Right cardiac atrium (tissue), 5 donors: ENCODE data around the gene CNKSR2. TPM values are rescaled to one million over a fixed set of nuclear protein-coding genes. Genes with fewer than 3 reads are reported as not detected.

Experiments
- ATAC-seq, 2 donors: fragments of 200-7000 bp; cut with Tn5 transposase; one replicate each; pipeline versions ENCODE4 v1.8.0 to v1.9.1; 2020; ENCODE audit warnings: moderate library complexity in 2 of 2, mild to moderate bottlenecking in 1 of 2
- DNase-seq, 3 donors: peaks; one replicate each; pipeline ENCODE4 v3.0.0-alpha.2; 2020
- H3K27ac ChIP-seq: one replicate; pipeline ENCODE4 v1.5.1; 2013; ENCODE audit warnings: mild to moderate bottlenecking, low read length, control low read depth, moderate library complexity
- H3K27me3 ChIP-seq: one replicate; pipeline ENCODE4 v1.6.1; 2013; ENCODE audit not compliant: control insufficient read depth, insufficient read depth
- H3K4me1 ChIP-seq: one replicate; pipeline ENCODE4 v1.6.1; 2013; ENCODE audit warnings: low read length; ENCODE audit not compliant: control insufficient read depth, insufficient read depth
- H3K4me3 ChIP-seq: one replicate; pipeline ENCODE4 v1.5.1; 2013; ENCODE audit warnings: low read length, control low read depth
- H3K9me3 ChIP-seq: one replicate; pipeline ENCODE4 v1.6.1; 2013; ENCODE audit warnings: low read length; ENCODE audit not compliant: control insufficient read depth
- WGBS: extraction: QIAGEN DNeasy Blood & Tissue Kit; methylation state at CpG from one replicate; pipeline ENCODE4 v1.1.7; 2013; 5-methylcytosine and 5-hydroxymethylcytosine counted together
- intact Hi-C, 4 donors: fragments of 100-400 bp; cut with DNase I; formaldehyde crosslinking; loops; one replicate each; pipeline versions ENCODE4 v1.11.0 to v1.14.0; 2022 to 2023
- polyA plus RNA-seq: library from polyadenylated mRNA; stranded (reverse); fragments of 200-250 nt; gene quantifications from one replicate; pipeline ENCODE4 v1.2.3, GENCODE V29; 2013
- total RNA-seq, 4 donors: library from RNA; stranded (reverse); fragmentation: NEBNext Ultra II Directional; extraction: Animal tissue kit (Norgen Biotek cat#: 25700); gene quantifications; one replicate each; pipeline ENCODE4 v1.2.1, GENCODE V29; 2021
- donor health status: healthy with polysubstance abuse.
- donor health status: DM: no; HTN: yes; CAD: no.
- donor health status: DM: no; HTN: no; CAD: no.
- donor health status: DM: no; HTN: yes; CAD: no; lungs with severe emphysema.
- donor health status: DM: yes; HTN: yes; CAD: no.

CNKSR2 gene
- total and polyA plus RNA-seq, 5 donors: 0.38 to 1.1 (median 0.51) TPM

GRCh38 chrX:21656587-21657317, 282.5 kb downstream of the CNKSR2 start:
- intact Hi-C loops: no loop called here
- peak in 2 of 3 donors; percentile 35 to 56 for DNase-seq
- Histone ChIP-seq H3K27me3 (no peaks in the 10 kb centered on the region), H3K4me3 (no peak overlapping the region), H3K4me1 (no peaks in the 10 kb centered on the region), H3K27ac (no peak overlapping the region), H3K9me3 (no peaks in the 10 kb centered on the region)
- whole genome bisulfite sequencing: 48% methylated on average over 61 of the region's 61 CpGs
- ATAC-seq: peak in 1 of 2 donors; percentile 24

- intact Hi-C loops: no loop called here
These were observed 283.3 kb downstream of the CNKSR2 start for GRCh38 chrX:21657318-21658151.

GRCh38 chrX:21658152-21658737, 284.0 kb downstream of the CNKSR2 start, which contains the start of gene KLHL34:
Gene KLHL34, minus strand, starts transcription at chrX:21658330. Its CDS starts 542 bp downstream, at chrX:21657788.
- 6% methylated on average over 57 of the region's 60 CpGs for WGBS
- intact Hi-C loops: no loop called here
- Histone ChIP-seq H3K9me3 (no peaks in the 10 kb centered on the region), H3K4me3 (peak within 1 kb of the TSS; percentile 9), H3K27me3 (no peaks in the 10 kb centered on the region), H3K27ac (no peak within 1 kb of the TSS), H3K4me1 (no peaks in the 10 kb centered on the region)
- DNase-seq (peak; percentile 16 to 65 (median 24)), ATAC-seq (peak; percentile 70 to 74)

More at GRCh38 chrX:21657318-21658151, 283.3 kb downstream of the CNKSR2 start:
- Histone ChIP-seq H3K27ac (no peak overlapping the region), H3K4me3 (peak overlapping the region; percentile 8), H3K4me1 (no peaks in the 10 kb centered on the region), H3K9me3 (no peaks in the 10 kb centered on the region), H3K27me3 (no peaks in the 10 kb centered on the region)
- ATAC-seq (no peak), DNase-seq (peak in 2 of 3 donors; percentile 30 to 37)
- WGBS: 42% methylated on average over 57 of the region's 57 CpGs

GRCh38 chrX:21658746-21659145, 284.5 kb downstream of the CNKSR2 start:
- Histone ChIP-seq H3K27me3 (no peaks in the 10 kb centered on the region), H3K27ac (no peak overlapping the region), H3K4me3 (peak overlapping the region; percentile 9), H3K4me1 (no peaks in the 10 kb centered on the region), H3K9me3 (no peaks in the 10 kb centered on the region)
- DNase-seq (peak in 2 of 3 donors; percentile 27 to 29), ATAC-seq (peak; percentile 13 to 32)
- 16% methylated on average over 23 of the region's 23 CpGs for WGBS
- intact Hi-C loops: no loop called here

GRCh38 chrX:21659320-21659719, 285.1 kb downstream of the CNKSR2 start:
- Histone ChIP-seq H3K9me3 (no peaks in the 10 kb centered on the region), H3K4me3 (no peak overlapping the region), H3K27me3 (no peaks in the 10 kb centered on the region), H3K4me1 (no peaks in the 10 kb centered on the region), H3K27ac (no peak overlapping the region)
- 77% methylated on average over 3 of the region's 3 CpGs for WGBS
- ATAC-seq (no peak), DNase-seq (no peak)
- intact Hi-C loops: no loop called here

GRCh38 chrX:21660156-21660555, 285.9 kb downstream of the CNKSR2 start:
- H3K27me3 ChIP-seq: no peaks in the 10 kb centered on the region
- no peak for ATAC-seq
- 79% methylated on average over 2 of the region's 2 CpGs for WGBS
- H3K4me3 ChIP-seq: no peak overlapping the region
- no peaks in the 10 kb centered on the region for H3K4me1 ChIP-seq
- H3K9me3 ChIP-seq: no peaks in the 10 kb centered on the region
- no peak overlapping the region for H3K27ac ChIP-seq
- intact Hi-C loops: no loop called here
- DNase-seq: no peak

- no peak for DNase-seq
- Histone ChIP-seq H3K9me3 (no peaks in the 10 kb centered on the region), H3K27ac (no peak overlapping the region), H3K4me1 (no peaks in the 10 kb centered on the region), H3K4me3 (no peak overlapping the region), H3K27me3 (no peaks in the 10 kb centered on the region)
- intact Hi-C loops: no loop called here
- 63% methylated on average over 6 of the region's 6 CpGs for WGBS
- ATAC-seq: no peak
These were observed 287.1 kb downstream of the CNKSR2 start for GRCh38 chrX:21661316-21661715.

- H3K27me3 ChIP-seq: no peaks in the 10 kb centered on the region
- no peaks in the 10 kb centered on the region for H3K9me3 ChIP-seq
- intact Hi-C loops: no loop called here
- no peak overlapping the region for H3K27ac ChIP-seq
- WGBS: 56% methylated on average over 4 of the region's 4 CpGs
- H3K4me1 ChIP-seq: peaks cover 2% of the 10 kb centered on the region
- ATAC-seq: no peak
- no peak overlapping the region for H3K4me3 ChIP-seq
- no peak for DNase-seq
These were observed 288.5 kb downstream of the CNKSR2 start for GRCh38 chrX:21662761-21663160.

- Histone ChIP-seq H3K4me1 (peaks cover 2% of the 10 kb centered on the region), H3K4me3 (no peak overlapping the region), H3K27me3 (no peaks in the 10 kb centered on the region), H3K9me3 (no peaks in the 10 kb centered on the region), H3K27ac (peak overlapping the region; percentile 72)
- DNase-seq: no peak
- ATAC-seq: peak in 1 of 2 donors; percentile 26
- intact Hi-C loops: no loop called here
- WGBS: 57% methylated on average over 4 of the region's 4 CpGs
These were observed 292.0 kb downstream of the CNKSR2 start for GRCh38 chrX:21666252-21666651.

GRCh38 chrX:21666679-21667078, 292.5 kb downstream of the CNKSR2 start:
- H3K27ac ChIP-seq: peak overlapping the region; percentile 72
- H3K4me3 ChIP-seq: no peak overlapping the region
- peak in 1 of 2 donors; percentile 64 for ATAC-seq
- intact Hi-C loops: no loop called here
- WGBS: 56% methylated on average over 4 of the region's 4 CpGs
- H3K27me3 ChIP-seq: no peaks in the 10 kb centered on the region
- no peak for DNase-seq
- peaks cover 2% of the 10 kb centered on the region for H3K4me1 ChIP-seq
- H3K9me3 ChIP-seq: no peaks in the 10 kb centered on the region
